ENCODE data around the gene DGKB.

DNA sequence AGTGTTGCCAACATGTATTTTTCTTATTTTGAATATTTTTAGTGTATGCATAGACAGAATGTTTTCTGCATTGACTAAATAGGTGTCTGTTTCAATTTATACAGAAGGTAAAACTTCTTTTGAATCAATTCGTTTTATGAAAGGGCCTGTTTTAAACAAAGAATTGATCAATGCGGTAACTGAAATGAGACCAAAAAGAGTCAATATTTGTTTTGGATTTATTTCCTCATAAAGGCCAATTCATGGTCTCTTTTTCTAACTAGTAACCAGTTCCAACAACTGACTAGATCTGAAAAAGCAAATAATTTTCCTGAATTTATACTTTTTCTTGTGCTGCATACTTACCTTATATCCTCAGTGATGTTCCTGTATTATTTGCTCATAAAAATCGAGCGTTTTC lies 320.5 kb downstream of the DGKB start:
- TF ChIP-seq POLR2A (IDR thresholded peaks at IDR 0.05) (no peak), EP300 (IDR thresholded peaks at IDR 0.05) (no peak)
- TF ChIP-seq, protein P1, sequence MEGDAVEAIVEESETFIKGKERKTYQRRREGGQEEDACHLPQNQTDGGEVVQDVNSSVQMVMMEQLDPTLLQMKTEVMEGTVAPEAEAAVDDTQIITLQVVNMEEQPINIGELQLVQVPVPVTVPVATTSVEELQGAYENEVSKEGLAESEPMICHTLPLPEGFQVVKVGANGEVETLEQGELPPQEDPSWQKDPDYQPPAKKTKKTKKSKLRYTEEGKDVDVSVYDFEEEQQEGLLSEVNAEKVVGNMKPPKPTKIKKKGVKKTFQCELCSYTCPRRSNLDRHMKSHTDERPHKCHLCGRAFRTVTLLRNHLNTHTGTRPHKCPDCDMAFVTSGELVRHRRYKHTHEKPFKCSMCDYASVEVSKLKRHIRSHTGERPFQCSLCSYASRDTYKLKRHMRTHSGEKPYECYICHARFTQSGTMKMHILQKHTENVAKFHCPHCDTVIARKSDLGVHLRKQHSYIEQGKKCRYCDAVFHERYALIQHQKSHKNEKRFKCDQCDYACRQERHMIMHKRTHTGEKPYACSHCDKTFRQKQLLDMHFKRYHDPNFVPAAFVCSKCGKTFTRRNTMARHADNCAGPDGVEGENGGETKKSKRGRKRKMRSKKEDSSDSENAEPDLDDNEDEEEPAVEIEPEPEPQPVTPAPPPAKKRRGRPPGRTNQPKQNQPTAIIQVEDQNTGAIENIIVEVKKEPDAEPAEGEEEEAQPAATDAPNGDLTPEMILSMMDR (IDR thresholded peaks at IDR 0.05), result no peak

All from sigmoid colon (tissue), 4 donors.